Stimulated activated naive CD8-positive, alpha-beta T cell treated with anti-CD3 and anti-CD28 coated beads, Interleukin-15, Interleukin-2, amounts not matched to agents 100 ng/mL and 50 ng/mL, for 24 hours (primary cell): ENCODE data around the gene LYPD8.

ENCODE experiments used
- H3K27ac Mint-ChIP-seq: one replicate; pipeline ENCODE4 v1.8.0; 2021; ENCODE audit warnings: mild to moderate bottlenecking, mixed read lengths
- H3K27me3 Mint-ChIP-seq: one replicate; pipeline ENCODE4 v1.8.0; 2021; ENCODE audit warnings: mixed read lengths
- H3K36me3 Mint-ChIP-seq: one replicate; pipeline ENCODE4 v1.8.0; 2021; ENCODE audit warnings: low read depth, mixed read lengths
- H3K4me1 Mint-ChIP-seq: one replicate; pipeline ENCODE4 v1.8.0; 2021; ENCODE audit warnings: low read depth, mixed read lengths
- H3K4me3 Mint-ChIP-seq: one replicate; pipeline ENCODE4 v1.8.0; 2021; ENCODE audit warnings: mild to moderate bottlenecking, mixed read lengths
- H3K9me3 Mint-ChIP-seq: one replicate; pipeline ENCODE4 v1.8.0; 2021; ENCODE audit warnings: mixed read lengths

Gene LYPD8

GRCh38 chr1:248696774-248697173 lies 58.8 kb downstream of the LYPD8 start:
- Mint-ChIP-seq H3K4me3 (no peak overlapping the region), H3K4me1 (peaks cover 4% of the 10 kb centered on the region), H3K9me3 (peaks cover 5% of the 10 kb centered on the region), H3K27ac (peak overlapping the region; percentile 38), H3K27me3 (peaks cover 11% of the 10 kb centered on the region), H3K36me3 (no peaks in the 10 kb centered on the region)

- Mint-ChIP-seq H3K9me3 (peaks cover 5% of the 10 kb centered on the region), H3K27ac (no peak overlapping the region), H3K36me3 (no peaks in the 10 kb centered on the region), H3K4me3 (no peak overlapping the region), H3K27me3 (peaks cover 11% of the 10 kb centered on the region), H3K4me1 (peaks cover 4% of the 10 kb centered on the region)
Observed at GRCh38 chr1:248696261-248696660, 59.3 kb downstream of the LYPD8 start.

- Mint-ChIP-seq H3K36me3 (no peaks in the 10 kb centered on the region), H3K4me1 (peaks cover 4% of the 10 kb centered on the region), H3K27ac (no peak overlapping the region), H3K27me3 (peaks cover 11% of the 10 kb centered on the region), H3K4me3 (no peak overlapping the region), H3K9me3 (peaks cover 5% of the 10 kb centered on the region)
Observed at GRCh38 chr1:248695451-248696132, 60.0 kb downstream of the LYPD8 start.

- peaks cover 2% of the 10 kb centered on the region for H3K4me1 Mint-ChIP-seq
- no peak overlapping the region for H3K27ac Mint-ChIP-seq
- peaks cover 5% of the 10 kb centered on the region for H3K27me3 Mint-ChIP-seq
- no peak overlapping the region for H3K4me3 Mint-ChIP-seq
- no peaks in the 10 kb centered on the region for H3K36me3 Mint-ChIP-seq
- peaks cover 13% of the 10 kb centered on the region for H3K9me3 Mint-ChIP-seq
Observed at GRCh38 chr1:248691567-248692155, 63.9 kb downstream of the LYPD8 start.
